HL-60 (cell line): ENCODE results near the gene ZNF718.
A peak's percentile ranks its signal among the peaks of the same experiment; 100 is the strongest.
"Not testable (repeated sequence)": the region's sequence is repeated elsewhere in the genome, so short reads cannot be mapped to it uniquely, and the experiment has no call there.

ENCODE experiments used
- DNase-seq, 2 experiments: peaks; one replicate each; pipeline ENCODE4 v3.0.0-alpha.2; 2010 to 2020; ENCODE audit warnings: low read depth in 1 of 2, low spot score in 1 of 2
- H3K27ac ChIP-seq: fragments of 250-450 bp; sonication (Bioruptor Pico); replicated peaks from 2 replicates; pipeline ENCODE4 v1.5.1; 2020; ENCODE audit warnings: mild to moderate bottlenecking, moderate library complexity
- H3K27me3 ChIP-seq: fragments of 250-450 bp; sonication (Bioruptor Pico); 2 replicates; pipeline ENCODE4 v1.5.1; 2021; ENCODE audit warnings: mild to moderate bottlenecking, moderate library complexity; ENCODE audit not compliant: insufficient read depth, poor library complexity, severe bottlenecking
- H3K4me3 ChIP-seq: replicated peaks from 2 replicates; pipeline ENCODE4 v1.5.1; 2011; ENCODE audit warnings: mild to moderate bottlenecking, control low read depth, low read length; ENCODE audit not compliant: insufficient read depth
- GABPA ChIP-seq: IDR thresholded peaks from 2 replicates; pipeline ENCODE4 v1.6.1; 2012; ENCODE audit warnings: low read depth
- POLR2AphosphoS5 ChIP-seq: IDR thresholded peaks from 2 replicates; pipeline ENCODE4 v1.6.1; 2012; ENCODE audit warnings: low read depth
- SPI1 ChIP-seq: IDR thresholded peaks from 2 replicates; pipeline ENCODE4 v1.6.1; 2012; ENCODE audit warnings: low read depth, mild to moderate bottlenecking, borderline replicate concordance
- long read RNA-seq: library from polyadenylated mRNA; unstranded; transcript quantifications from one replicate; pipeline ENCODE4 v2.0.0, GENCODE V29; 2020
- TF ChIP-seq, protein P1 (sequence below): IDR thresholded peaks from one replicate; pipeline ENCODE4 v1.5.1; 2011; ENCODE audit warnings: low read length, control low read depth, inconsistent platforms; ENCODE audit not compliant: insufficient read depth
- TF ChIP-seq, protein P2 (sequence below): IDR thresholded peaks from 2 replicates; pipeline ENCODE4 v1.6.1; 2012; ENCODE audit warnings: low read depth; ENCODE audit not compliant: insufficient replicate concordance

ZNF718 gene
- long read RNA-seq, transcript ZNF718-201 (4 exons, 3,495 nt), result major isoform, 13 of 49 reads
- long read RNA-seq, partial matches to known transcripts, result 3 of 49 reads
- long read RNA-seq, other reads (novel, unspliced or antisense), result 30 of 49 reads

DNA sequence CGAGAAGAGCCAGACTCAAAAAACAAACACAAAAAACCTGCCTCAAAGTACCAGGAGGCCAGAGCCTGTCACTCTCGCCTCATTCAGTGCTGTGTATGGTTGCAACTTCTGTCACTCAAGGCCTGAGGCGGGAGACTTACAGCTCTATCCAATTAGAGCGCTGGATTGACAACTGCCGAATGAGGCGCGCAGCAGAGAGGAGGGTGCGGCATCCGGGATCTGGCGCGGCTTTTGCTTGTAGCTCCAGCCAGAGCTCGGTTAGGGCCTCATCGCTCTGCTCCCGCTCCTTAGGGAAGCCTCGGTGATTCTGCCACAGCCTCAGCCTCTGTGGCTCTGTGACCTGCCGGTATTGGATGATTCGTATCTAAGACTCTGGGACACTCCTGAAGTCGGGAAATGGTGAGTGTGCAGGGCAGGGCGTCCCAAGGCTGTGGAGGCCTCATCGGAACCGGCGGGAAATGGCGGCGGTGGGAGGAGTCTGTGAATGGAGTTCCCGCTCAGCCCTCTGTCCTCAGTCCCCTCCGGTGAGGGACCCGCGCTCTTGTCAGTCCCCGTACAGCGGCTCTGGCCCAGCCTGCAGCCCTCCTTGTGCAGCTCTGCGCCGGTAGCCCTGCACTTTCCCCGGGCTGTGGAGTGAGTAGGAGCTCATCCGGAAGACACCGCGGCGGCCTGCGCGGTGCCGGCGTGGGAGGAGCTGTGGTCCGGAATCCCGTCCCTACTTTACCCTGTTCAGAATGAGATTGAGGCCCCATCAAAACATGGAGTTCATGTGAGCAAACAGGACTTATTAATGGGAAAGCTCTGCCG is at the start of gene ZNF718:
TSS of gene ZNF718 (plus strand) at position 227 of the 807 bp plus-strand sequence. CDS start at position 397, 170 bp downstream.
- TF ChIP-seq POLR2AphosphoS5, result peak; percentile 74
- TF ChIP-seq, protein P1, sequence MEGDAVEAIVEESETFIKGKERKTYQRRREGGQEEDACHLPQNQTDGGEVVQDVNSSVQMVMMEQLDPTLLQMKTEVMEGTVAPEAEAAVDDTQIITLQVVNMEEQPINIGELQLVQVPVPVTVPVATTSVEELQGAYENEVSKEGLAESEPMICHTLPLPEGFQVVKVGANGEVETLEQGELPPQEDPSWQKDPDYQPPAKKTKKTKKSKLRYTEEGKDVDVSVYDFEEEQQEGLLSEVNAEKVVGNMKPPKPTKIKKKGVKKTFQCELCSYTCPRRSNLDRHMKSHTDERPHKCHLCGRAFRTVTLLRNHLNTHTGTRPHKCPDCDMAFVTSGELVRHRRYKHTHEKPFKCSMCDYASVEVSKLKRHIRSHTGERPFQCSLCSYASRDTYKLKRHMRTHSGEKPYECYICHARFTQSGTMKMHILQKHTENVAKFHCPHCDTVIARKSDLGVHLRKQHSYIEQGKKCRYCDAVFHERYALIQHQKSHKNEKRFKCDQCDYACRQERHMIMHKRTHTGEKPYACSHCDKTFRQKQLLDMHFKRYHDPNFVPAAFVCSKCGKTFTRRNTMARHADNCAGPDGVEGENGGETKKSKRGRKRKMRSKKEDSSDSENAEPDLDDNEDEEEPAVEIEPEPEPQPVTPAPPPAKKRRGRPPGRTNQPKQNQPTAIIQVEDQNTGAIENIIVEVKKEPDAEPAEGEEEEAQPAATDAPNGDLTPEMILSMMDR, result no peak
- TF ChIP-seq, protein P2, sequence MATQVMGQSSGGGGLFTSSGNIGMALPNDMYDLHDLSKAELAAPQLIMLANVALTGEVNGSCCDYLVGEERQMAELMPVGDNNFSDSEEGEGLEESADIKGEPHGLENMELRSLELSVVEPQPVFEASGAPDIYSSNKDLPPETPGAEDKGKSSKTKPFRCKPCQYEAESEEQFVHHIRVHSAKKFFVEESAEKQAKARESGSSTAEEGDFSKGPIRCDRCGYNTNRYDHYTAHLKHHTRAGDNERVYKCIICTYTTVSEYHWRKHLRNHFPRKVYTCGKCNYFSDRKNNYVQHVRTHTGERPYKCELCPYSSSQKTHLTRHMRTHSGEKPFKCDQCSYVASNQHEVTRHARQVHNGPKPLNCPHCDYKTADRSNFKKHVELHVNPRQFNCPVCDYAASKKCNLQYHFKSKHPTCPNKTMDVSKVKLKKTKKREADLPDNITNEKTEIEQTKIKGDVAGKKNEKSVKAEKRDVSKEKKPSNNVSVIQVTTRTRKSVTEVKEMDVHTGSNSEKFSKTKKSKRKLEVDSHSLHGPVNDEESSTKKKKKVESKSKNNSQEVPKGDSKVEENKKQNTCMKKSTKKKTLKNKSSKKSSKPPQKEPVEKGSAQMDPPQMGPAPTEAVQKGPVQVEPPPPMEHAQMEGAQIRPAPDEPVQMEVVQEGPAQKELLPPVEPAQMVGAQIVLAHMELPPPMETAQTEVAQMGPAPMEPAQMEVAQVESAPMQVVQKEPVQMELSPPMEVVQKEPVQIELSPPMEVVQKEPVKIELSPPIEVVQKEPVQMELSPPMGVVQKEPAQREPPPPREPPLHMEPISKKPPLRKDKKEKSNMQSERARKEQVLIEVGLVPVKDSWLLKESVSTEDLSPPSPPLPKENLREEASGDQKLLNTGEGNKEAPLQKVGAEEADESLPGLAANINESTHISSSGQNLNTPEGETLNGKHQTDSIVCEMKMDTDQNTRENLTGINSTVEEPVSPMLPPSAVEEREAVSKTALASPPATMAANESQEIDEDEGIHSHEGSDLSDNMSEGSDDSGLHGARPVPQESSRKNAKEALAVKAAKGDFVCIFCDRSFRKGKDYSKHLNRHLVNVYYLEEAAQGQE, result peak; percentile 31
- no peaks in the 10 kb centered on the region for H3K27me3 ChIP-seq
- H3K27ac ChIP-seq, result peak within 1 kb of the TSS; percentile 95
- peak within 1 kb of the TSS; percentile 69 for H3K4me3 ChIP-seq
- peak; percentile 96 to 97 for DNase-seq

DNA sequence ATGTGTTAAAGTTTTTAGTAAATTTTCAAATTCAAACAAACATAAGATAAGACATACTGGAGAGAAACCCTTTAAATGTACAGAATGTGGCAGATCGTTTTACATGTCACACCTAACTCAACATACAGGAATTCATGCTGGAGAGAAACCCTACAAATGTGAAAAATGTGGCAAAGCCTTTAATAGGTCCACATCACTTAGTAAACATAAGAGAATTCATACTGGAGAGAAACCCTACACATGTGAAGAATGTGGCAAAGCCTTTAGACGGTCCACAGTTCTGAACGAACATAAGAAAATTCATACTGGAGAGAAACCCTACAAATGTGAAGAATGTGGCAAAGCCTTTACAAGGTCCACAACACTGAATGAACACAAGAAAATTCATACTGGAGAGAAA is 38.4 kb upstream of the ZNF718 start:
- TF ChIP-seq SPI1 (no peak), GABPA (no peak), POLR2AphosphoS5 (no peak)
- TF ChIP-seq, protein P1, result no peak
- TF ChIP-seq, protein P2, result no peak
- no peaks in the 10 kb centered on the region for H3K27me3 ChIP-seq

DNA sequence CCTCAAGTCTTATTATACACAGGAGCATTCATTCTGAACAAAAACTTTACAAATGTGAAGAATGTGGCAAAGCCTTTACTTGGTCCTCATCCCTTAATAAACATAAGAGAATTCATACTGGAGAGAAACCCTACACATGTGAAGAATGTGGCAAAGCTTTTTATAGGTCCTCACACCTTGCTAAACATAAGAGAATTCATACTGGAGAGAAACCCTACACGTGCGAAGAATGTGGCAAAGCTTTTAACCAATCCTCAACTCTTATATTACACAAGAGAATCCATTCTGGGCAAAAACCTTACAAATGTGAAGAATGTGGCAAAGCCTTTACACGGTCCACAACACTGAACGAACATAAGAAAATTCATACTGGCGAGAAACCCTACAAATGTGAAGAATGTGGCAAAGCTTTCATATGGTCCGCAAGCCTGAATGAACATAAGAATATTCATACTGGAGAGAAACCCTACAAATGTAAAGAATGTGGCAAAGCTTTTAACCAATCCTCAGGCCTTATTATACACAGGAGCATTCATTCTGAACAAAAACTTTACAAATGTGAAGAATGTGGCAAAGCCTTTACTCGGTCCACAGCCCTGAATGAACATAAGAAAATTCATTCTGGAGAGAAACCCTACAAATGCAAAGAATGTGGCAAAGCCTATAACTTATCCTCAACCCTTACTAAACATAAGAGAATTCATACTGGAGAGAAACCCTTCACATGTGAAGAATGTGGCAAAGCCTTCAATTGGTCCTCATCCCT is 37.6 kb upstream of the ZNF718 start:
- not testable (repeated sequence) for H3K27ac ChIP-seq, H3K4me3 ChIP-seq, H3K27me3 ChIP-seq, DNase-seq

More for the DNA sequence above, 38.4 kb upstream of the ZNF718 start:
- Histone ChIP-seq H3K27ac (no peak overlapping the region), H3K4me3 (no peak overlapping the region)
- DNase-seq, result no peak

DNA sequence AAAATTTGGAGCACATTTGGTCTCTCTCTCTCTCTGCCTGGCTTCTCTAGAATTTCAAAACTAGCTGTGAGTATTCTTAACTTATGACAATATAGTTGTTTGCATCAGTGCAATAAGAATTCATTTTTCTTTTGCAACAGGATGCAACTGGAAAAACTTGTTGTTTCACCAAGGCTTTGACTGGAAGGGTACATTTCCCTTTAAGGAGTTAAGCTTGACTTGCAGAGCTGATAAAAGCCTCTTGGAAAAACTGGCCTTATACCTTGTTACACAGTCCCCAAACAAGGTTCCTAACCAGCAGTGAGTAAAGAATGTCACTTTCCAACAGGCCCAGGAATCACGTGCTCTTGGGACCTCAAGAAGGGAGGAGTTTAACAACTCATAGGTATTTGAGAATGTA is 25.9 kb upstream of the ZNF718 start:
- H3K27ac ChIP-seq, result no peak overlapping the region
- TF ChIP-seq, protein P1, result no peak
- no peak for TF ChIP-seq SPI1
- TF ChIP-seq, protein P2, result no peak
- TF ChIP-seq GABPA, result no peak
- no peak for TF ChIP-seq POLR2AphosphoS5
- no peaks in the 10 kb centered on the region for H3K27me3 ChIP-seq
- no peak for DNase-seq
- no peak overlapping the region for H3K4me3 ChIP-seq
